GM13976 (cell line): ENCODE measurements around the gene RAB9A.
"Not testable (repeated sequence)": the region's sequence is repeated elsewhere in the genome, so short reads cannot be mapped to it uniquely, and the experiment has no call there.

ENCODE experiments used
- DNase-seq: peaks from one replicate; pipeline ENCODE4 v3.0.0; 2012; ENCODE audit warnings: low spot score
- CTCF ChIP-seq: IDR thresholded peaks from 2 replicates; pipeline ENCODE4 v1.5.1; 2012; ENCODE audit warnings: borderline replicate concordance, mild to moderate bottlenecking; ENCODE audit not compliant: insufficient read depth; ENCODE audit errors: extremely low read depth, missing control alignments, control extremely low read depth
- in situ Hi-C: fragments of 300-500 bp; cut with MboI; formaldehyde crosslinking; loops from one replicate; pipeline ENCODE4 v1.12.0; 2022; ENCODE audit warnings: low sequenced_read_pairs, mixed read lengths, inconsistent platforms; ENCODE audit not compliant: unreplicated experiment

The RAB9A gene

GRCh38 chrX:13721371-13721770 lies 32.4 kb downstream of the RAB9A start:
- in situ Hi-C loops, result no loop called here
- DNase-seq, result no peak
- no peak for TF ChIP-seq CTCF

DNA sequence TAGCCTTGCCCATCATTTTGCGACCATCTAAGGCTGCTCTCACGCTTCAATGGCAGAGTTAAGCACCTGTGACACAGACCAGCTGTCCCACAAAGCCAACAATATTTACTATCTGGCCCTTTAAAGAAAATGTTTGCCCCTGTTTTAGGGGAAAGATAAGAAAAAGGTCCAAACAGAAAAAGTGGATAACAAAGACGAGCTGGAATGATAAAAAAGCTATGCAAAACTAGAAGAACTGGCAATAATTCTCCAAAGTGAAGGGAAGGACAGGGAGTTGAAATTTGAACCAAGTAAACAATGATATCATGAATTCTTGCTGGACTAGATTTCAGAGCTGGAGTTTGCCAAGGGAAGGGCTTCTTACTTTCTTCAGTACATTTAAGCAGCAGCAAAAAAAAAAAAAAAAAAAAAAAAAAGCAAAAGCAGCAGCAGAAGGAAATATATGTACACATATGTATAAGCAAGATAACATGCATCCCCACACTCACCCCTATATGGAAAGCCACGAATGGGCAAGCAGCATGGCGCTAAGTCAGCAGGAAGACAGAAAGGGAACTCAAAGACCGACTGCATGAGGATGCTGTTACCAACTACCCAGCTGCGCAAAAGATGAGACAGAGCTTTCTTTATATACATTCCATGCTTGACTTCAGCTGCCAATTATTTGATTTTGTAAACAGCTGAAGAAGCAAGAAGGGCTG lies 33.0 kb downstream of the RAB9A start:
- in situ Hi-C loops, result no loop called here
- TF ChIP-seq CTCF, result no peak
- no peak for DNase-seq

DNA sequence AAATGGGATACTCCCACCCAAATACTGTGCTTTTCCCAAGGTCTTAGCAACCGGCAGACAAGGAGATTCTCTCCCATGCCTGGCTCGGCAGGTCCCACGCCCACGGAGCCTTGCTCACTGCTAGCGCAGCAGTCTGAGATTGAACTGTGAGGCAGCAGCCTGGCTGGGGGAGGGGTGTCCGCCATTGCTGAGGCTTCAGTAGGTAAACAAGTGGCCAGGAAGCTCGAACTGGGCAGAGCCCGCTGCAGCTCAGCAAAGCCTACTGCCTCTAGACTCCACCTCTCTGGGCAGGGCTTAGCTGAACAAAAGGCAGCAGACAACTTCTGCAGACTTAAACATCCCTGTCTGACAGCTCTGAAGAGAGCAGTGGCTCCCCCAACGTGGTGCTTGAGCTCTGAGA lies 36.0 kb downstream of the RAB9A start:
- in situ Hi-C loops, DNase-seq: not testable (repeated sequence)

GRCh38 chrX:13726583-13726982 lies 37.7 kb downstream of the RAB9A start:
- DNase-seq, in situ Hi-C loops: not testable (repeated sequence)

GRCh38 chrX:13730523-13730922 lies 41.6 kb downstream of the RAB9A start:
- DNase-seq, in situ Hi-C loops: not testable (repeated sequence)

DNA sequence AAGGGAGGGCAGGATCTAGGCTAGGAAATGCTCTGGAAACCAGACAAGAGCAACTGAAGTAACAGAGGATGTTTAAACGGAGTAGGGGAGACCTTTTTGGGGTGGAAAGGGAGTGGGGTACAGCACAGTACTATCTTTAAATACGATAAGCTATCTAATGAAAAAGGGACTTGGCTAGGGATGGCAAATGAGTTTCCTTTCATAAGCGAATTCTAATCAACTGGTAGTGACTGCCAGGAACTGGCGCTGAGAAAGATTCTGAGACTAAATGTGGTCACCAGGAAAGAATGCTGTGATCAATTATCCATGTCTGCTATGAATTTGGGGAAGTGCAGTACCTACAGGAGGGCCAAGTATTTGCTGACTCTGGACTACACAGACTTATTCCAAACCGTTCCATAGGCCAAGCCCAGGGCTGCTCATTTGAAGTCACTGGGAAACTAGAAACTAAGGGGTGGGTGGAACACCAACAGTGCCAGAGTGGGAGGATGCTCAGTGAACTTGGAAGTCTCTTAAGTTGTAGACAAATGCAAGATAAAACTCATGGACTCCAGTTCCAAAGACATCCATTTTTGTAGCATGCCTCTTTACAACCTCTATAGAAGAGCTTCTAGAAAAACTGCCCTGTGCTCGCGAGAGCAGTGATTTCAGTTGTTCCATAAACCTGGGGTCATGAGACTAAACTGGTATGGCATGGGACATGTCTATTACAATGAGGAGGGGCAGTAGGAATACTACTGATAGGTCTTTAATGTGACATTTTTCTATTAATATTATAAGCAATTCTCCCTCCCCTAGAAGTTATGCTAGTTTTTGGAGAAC lies 43.5 kb downstream of the RAB9A start:
- DNase-seq, result no peak
- no peak for TF ChIP-seq CTCF
- in situ Hi-C loops, result no loop called here

DNA sequence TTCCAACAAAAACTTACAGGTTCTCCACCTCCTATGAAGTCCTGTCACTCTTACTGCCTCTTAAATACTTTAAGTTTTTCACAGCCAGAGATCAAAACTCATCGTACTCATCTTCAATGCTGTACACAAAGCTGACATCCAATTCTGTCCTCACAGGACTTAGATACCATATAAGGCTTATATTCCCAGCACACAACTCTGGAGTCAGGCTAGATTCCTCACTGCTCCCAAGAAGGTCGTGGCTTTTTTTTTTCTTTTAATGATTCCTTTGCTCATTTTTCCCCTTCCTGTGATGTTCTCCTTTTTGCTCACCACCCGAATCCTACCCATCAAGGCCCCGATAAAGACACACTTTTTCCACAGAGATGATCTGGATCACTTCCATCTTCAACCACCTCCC lies 44.6 kb downstream of the RAB9A start:
- no peak for DNase-seq
- no peak for TF ChIP-seq CTCF
- in situ Hi-C loops, result no loop called here

GRCh38 chrX:13734278-13735172 lies 45.6 kb downstream of the RAB9A start, which contains the start of the genes OFD1 and TRAPPC2:
Gene OFD1 (plus strand): TSS chrX:13734748. CDS start chrX:13735072, 324 bp downstream.
Gene TRAPPC2 (minus strand): TSS chrX:13734620. CDS start chrX:13719963, 14,657 bp downstream.
- peak; percentile 93 for DNase-seq
- no peak for TF ChIP-seq CTCF
- in situ Hi-C loops, result no loop called here
